PC-9 (cell line): Measurements from ENCODE around the gene PPCDC. TPM values are rescaled to one million over a fixed set of nuclear protein-coding genes. Genes with fewer than 3 reads are reported as not detected.
A peak's percentile ranks its signal among the peaks of the same experiment; 100 is the strongest.

Experiments
- BruUV-seq: library from RNA; stranded (reverse); fragments of 400-500 nt; replicated peaks from 2 replicates; lab custom pipeline; 2021; lab: Mats Ljungman, UMichigan
- CTCF ChIA-PET: fragments of 300-600 bp; sonication (Branson Sonifier 250); formaldehyde crosslinking; loops from one replicate; lab custom pipeline; 2022; ENCODE audit warnings: antibody characterized with exemption; lab: Charles Lee
- POLR2A ChIA-PET: fragments of 300-600 bp; sonication (Branson Sonifier 250); formaldehyde crosslinking; loops from one replicate; lab custom pipeline; 2022; ENCODE audit warnings: antibody characterized with exemption; ENCODE audit not compliant: unreplicated experiment; lab: Charles Lee
- DNase-seq, 2 experiments: peaks; one replicate each; pipeline versions ENCODE4 v3.0.0 to v3.0.0-alpha.2; 2015 to 2022; ENCODE audit warnings: mixed read lengths in 1 of 2
- H2AFZ ChIP-seq: fragments of 200-600 bp; sonication (generic); 2 replicates; pipeline ENCODE4 v1.8.1; 2017; ENCODE audit warnings: antibody characterized with exemption
- H3F3A ChIP-seq: fragments of 200-600 bp; sonication (generic); 2 replicates; pipeline ENCODE4 v1.8.1; 2017; ENCODE audit warnings: antibody characterized with exemption, mild to moderate bottlenecking, low read depth; ENCODE audit not compliant: insufficient read depth
- H3K27ac ChIP-seq: fragments of 200-600 bp; sonication (generic); 2 replicates; pipeline ENCODE4 v1.6.1; 2016; ENCODE audit warnings: mixed run types
- H3K27me3 ChIP-seq: fragments of 200-600 bp; sonication (generic); 2 replicates; pipeline ENCODE4 v1.6.1; 2016; ENCODE audit warnings: low read depth, mixed run types; ENCODE audit not compliant: insufficient read depth
- H3K36me3 ChIP-seq: fragments of 200-600 bp; sonication (generic); 2 replicates; pipeline ENCODE4 v1.6.1; 2016; ENCODE audit warnings: low read depth, mixed run types
- H3K4me1 ChIP-seq: fragments of 200-600 bp; sonication (generic); replicated peaks from 2 replicates; pipeline ENCODE4 v1.6.1; 2016; ENCODE audit warnings: mixed run types; ENCODE audit not compliant: insufficient read depth
- H3K4me2 ChIP-seq: fragments of 200-600 bp; sonication (generic); 2 replicates; pipeline ENCODE4 v1.6.1; 2017; ENCODE audit warnings: mixed run types
- H3K4me3 ChIP-seq: fragments of 200-600 bp; sonication (generic); 2 replicates; pipeline ENCODE4 v1.6.1; 2016; ENCODE audit warnings: mixed run types
- H3K79me2 ChIP-seq: fragments of 200-600 bp; sonication (generic); 2 replicates; pipeline ENCODE4 v1.6.1; 2017; ENCODE audit warnings: low read depth, mixed run types
- H3K9me2 ChIP-seq: fragments of 200-600 bp; sonication (generic); 2 replicates; pipeline ENCODE4 v1.8.1; 2017; ENCODE audit warnings: mild to moderate bottlenecking; ENCODE audit not compliant: insufficient read depth
- H3K9me3 ChIP-seq: fragments of 200-600 bp; sonication (generic); 2 replicates; pipeline ENCODE4 v1.8.1; 2016; ENCODE audit warnings: low read depth; ENCODE audit not compliant: insufficient read depth
- H4K20me1 ChIP-seq: fragments of 200-600 bp; sonication (generic); 2 replicates; pipeline ENCODE4 v1.8.1; 2017; ENCODE audit not compliant: insufficient read depth
- EZH2 ChIP-seq: fragments of 200-600 bp; sonication (generic); IDR thresholded peaks from 2 replicates; pipeline ENCODE4 v1.8.0; 2017; ENCODE audit warnings: antibody characterized with exemption, low read depth
- intact Hi-C: fragments of 100-400 bp; cut with micrococcal nuclease; formaldehyde crosslinking; loops from one replicate; pipeline ENCODE4 v1.10.0; 2022; ENCODE audit not compliant: unreplicated experiment
- total RNA-seq: library from RNA; stranded (reverse); gene quantifications from 2 replicates; pipeline ENCODE4 v1.2.3, GENCODE V29; 2021
- TF ChIP-seq, protein P1 (sequence below): fragments of 200-600 bp; sonication (generic); conservative IDR thresholded peaks from 2 replicates; pipeline ENCODE4 v1.6.1; 2017; ENCODE audit warnings: mixed run types, antibody characterized with exemption, mild to moderate bottlenecking, moderate library complexity

Gene PPCDC
- total RNA-seq, 1 experiment from 2014 or later: 24.4 TPM

DNA sequence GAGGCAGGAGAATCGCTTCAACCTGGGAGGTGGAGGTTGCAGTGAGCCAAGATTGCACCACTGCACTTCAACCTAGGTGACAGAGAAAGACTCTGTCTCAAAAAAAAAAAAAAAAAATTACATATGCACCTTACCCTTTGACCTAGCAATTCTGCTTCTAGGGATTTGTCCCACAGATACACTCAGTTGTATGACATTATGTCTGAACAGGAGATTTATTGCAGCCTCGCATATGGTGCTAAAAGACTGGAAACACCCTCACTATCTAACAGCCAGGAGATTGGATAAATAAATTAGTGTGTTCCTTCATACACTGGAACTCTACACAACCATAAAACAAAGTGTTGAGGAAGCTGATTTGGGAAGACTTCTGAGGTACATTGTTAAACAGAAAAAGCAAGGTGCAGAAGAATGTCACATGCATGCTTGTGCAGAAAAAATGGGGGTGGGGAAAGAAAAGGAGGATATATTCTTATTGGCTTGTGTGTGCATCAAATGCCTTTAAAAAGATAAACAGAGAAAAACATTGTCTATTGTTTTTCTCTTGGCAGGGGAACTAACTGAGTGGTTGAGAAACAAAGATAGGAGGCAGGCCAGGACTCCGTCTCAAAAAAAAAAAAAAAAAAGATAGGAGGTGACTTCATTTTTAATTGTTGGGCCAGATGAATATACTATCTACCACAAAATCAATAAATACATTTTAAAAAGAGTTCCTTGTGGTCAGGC, 30.9 kb downstream of the PPCDC start:
- Histone ChIP-seq H3K9me2 (no peaks in the 10 kb centered on the region), H3F3A (peaks cover 49% of the 10 kb centered on the region; the same call in 1 of the 2 replicates), H3K9me3 (no peaks in the 10 kb centered on the region), H3K27me3 (no peaks in the 10 kb centered on the region), H4K20me1 (no peaks in the 10 kb centered on the region), H3K4me2 (peak overlapping the region; percentile 32; the same call in 1 of the 2 replicates), H3K4me3 (no peak overlapping the region), H3K4me1 (peaks cover 34% of the 10 kb centered on the region), H3K36me3 (0 out of 2 replicates have a peak, but pooled peaks cover 5% of the 10 kb centered on the region), H3K27ac (peak overlapping the region; percentile 20), H3K79me2 (no peaks in the 10 kb centered on the region), H2AFZ (no peak overlapping the region)
- ChIA-PET POLR2A (interaction anchor here (0.5 kb wide), 1 partner anchor 18 kb away, joined by 5 read pairs; no protein-coding TSS in a partner anchor), CTCF (no interaction called here)
- peak in 1 of 2 experiments; percentile 62 for DNase-seq
- intact Hi-C loops: no loop called here
- BruUV-seq: no TSS peak
- no peak for TF ChIP-seq EZH2
- TF ChIP-seq, protein P1, sequence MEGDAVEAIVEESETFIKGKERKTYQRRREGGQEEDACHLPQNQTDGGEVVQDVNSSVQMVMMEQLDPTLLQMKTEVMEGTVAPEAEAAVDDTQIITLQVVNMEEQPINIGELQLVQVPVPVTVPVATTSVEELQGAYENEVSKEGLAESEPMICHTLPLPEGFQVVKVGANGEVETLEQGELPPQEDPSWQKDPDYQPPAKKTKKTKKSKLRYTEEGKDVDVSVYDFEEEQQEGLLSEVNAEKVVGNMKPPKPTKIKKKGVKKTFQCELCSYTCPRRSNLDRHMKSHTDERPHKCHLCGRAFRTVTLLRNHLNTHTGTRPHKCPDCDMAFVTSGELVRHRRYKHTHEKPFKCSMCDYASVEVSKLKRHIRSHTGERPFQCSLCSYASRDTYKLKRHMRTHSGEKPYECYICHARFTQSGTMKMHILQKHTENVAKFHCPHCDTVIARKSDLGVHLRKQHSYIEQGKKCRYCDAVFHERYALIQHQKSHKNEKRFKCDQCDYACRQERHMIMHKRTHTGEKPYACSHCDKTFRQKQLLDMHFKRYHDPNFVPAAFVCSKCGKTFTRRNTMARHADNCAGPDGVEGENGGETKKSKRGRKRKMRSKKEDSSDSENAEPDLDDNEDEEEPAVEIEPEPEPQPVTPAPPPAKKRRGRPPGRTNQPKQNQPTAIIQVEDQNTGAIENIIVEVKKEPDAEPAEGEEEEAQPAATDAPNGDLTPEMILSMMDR: no peak

DNA sequence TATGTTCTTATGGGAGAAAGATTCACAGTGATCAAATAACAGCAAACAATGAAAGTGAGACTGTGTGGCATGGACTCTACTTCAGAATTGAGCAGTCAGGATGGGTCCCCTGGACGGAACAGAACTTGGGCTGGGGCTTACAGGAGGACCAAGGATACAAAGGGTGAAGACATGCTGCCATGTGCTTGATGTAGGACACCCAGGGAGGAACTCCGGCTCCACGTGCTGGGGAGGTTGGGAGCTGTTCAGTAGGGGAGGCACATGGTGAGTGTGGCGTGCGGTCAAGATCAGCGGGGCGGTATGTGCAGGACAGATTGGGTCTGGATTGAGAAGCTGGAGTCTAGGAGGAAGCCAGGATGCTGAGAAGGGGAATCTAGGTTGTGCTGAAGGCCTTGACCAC, 32.6 kb downstream of the PPCDC start:
- Histone ChIP-seq H3K4me1 (peaks cover 34% of the 10 kb centered on the region), H3K9me2 (no peaks in the 10 kb centered on the region), H2AFZ (no peak overlapping the region), H3K79me2 (no peaks in the 10 kb centered on the region), H3F3A (peaks cover 51% of the 10 kb centered on the region; the same call in 1 of the 2 replicates), H3K4me2 (no peak overlapping the region), H3K27me3 (no peaks in the 10 kb centered on the region), H4K20me1 (no peaks in the 10 kb centered on the region), H3K9me3 (no peaks in the 10 kb centered on the region), H3K27ac (no peak overlapping the region; the same call in 1 of the 2 replicates), H3K4me3 (no peak overlapping the region), H3K36me3 (no peaks in the 10 kb centered on the region)
- ChIA-PET CTCF (interaction anchor here (0.6 kb wide), 1 partner anchor 32 kb away, joined by 3 read pairs; the partner anchor contains the start of gene PPCDC), POLR2A (no interaction called here)
- no peak for DNase-seq
- BruUV-seq: no TSS peak
- intact Hi-C loops: no loop called here
- no peak for TF ChIP-seq EZH2
- TF ChIP-seq, protein P1: no peak

DNA sequence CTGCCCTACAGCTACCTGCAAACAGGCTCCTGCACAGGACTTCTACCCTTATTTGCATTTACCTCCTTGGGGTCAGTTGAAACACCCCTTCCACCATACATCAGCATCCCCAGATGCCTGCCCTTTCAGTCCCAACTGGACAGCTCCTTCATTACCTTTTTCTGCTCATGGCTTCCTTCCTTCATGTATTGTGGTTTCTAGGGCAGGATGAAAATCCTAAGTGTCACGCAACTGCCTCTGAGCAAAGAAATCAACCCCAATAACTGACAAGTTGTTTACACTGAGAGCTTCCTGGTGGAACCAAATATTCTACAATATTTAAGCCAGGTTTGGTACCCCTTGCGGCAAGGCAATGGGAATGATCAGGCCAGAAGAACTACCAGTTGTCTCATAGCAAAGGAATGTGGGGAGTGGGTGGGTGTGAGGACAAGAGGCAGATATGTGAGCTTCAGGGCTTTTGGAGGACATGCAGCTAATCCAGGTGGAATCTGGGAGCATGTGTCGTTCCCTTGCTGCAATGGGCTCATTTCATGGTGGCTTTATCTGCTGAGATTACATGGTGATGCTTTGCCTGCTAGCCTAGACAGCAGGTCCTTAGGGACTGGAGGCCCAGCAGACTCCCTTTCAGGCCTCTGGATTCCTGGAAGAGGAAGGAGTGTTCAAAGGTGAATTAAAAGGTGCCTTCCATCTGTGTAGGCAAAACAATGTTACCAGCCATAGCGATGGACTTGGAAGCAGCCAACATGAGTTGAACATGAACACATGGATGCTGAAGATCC, 34.9 kb downstream of the PPCDC start:
- H3K27me3 ChIP-seq: no peaks in the 10 kb centered on the region
- H3K4me3 ChIP-seq: no peak overlapping the region
- no peak overlapping the region for H2AFZ ChIP-seq
- POLR2A ChIA-PET: interaction anchor here (0.6 to 1.3 kb wide), 7 partner anchors 15 to 611 kb away, joined by 3 to 13 read pairs (median 5); no protein-coding TSS in a partner anchor
- H3K79me2 ChIP-seq: no peaks in the 10 kb centered on the region
- H3K27ac ChIP-seq: peak overlapping the region; percentile 90
- H3K9me3 ChIP-seq: no peaks in the 10 kb centered on the region
- intact Hi-C loops: loop anchor here (1.0 kb wide), 2 partner anchors 15 to 46 kb away; no protein-coding TSS in a partner anchor
- TF ChIP-seq, protein P1: no peak
- no peak for TF ChIP-seq EZH2
- CTCF ChIA-PET: interaction anchor here (0.6 to 1.6 kb wide), 8 partner anchors 15 to 249 kb away, joined by 3 to 11 read pairs (median 4); partner anchors contain the start of gene RPP25
- peaks cover 49% of the 10 kb centered on the region; the same call in 1 of the 2 replicates for H3F3A ChIP-seq
- no peaks in the 10 kb centered on the region for H4K20me1 ChIP-seq
- H3K4me2 ChIP-seq: peak overlapping the region; percentile 39
- H3K9me2 ChIP-seq: no peaks in the 10 kb centered on the region
- peaks cover 34% of the 10 kb centered on the region for H3K4me1 ChIP-seq
- no peaks in the 10 kb centered on the region for H3K36me3 ChIP-seq
- DNase-seq: peak; percentile 66 to 85
- no TSS peak for BruUV-seq
